SU-DHL-6 (cell line): ENCODE measurements around the gene KCTD1.

Experiments
- CTCF ChIP-seq: fragments of 200-600 bp; sonication (generic); IDR thresholded peaks from one replicate; pipeline ENCODE4 v1.5.1; 2017; ENCODE audit warnings: antibody characterized with exemption, mild to moderate bottlenecking, low read length, moderate library complexity; ENCODE audit not compliant: insufficient read depth, poor library complexity, severe bottlenecking
- EZH2phosphoT487 ChIP-seq: fragments of 200-600 bp; sonication (generic), shearing (Covaris generic); conservative IDR thresholded peaks from 2 replicates; pipeline ENCODE4 v1.6.1; 2018; ENCODE audit warnings: mild to moderate bottlenecking, antibody characterized with exemption, low read length, moderate library complexity, mixed read lengths

GRCh38 chr18:26465431-26465830 lies 82.9 kb downstream of the KCTD1 start:
- TF ChIP-seq CTCF: no peak
- TF ChIP-seq EZH2phosphoT487: no peak
